ENCODE measurements around the gene STN1. TPM values are rescaled to one million over a fixed set of nuclear protein-coding genes. Genes with fewer than 3 reads are reported as not detected.
"Not testable (repeated sequence)": the region's sequence is repeated elsewhere in the genome, so short reads cannot be mapped to it uniquely, and the experiment has no call there.

Gene STN1
- total RNA-seq, 1 donor from 2014 or later = 17.3 TPM

- H3K27me3 Mint-ChIP-seq (ENCODE audit: low read depth, unreplicated experiment) = no peaks in the 10 kb centered on the region
- no peaks in the 10 kb centered on the region for H3K9me3 Mint-ChIP-seq (ENCODE audit: unreplicated experiment)
- FAIRE-seq = no peak
- H3K36me3 Mint-ChIP-seq (ENCODE audit: low read depth, unreplicated experiment) = peaks cover 4% of the 10 kb centered on the region
- no peak overlapping the region for H3K27ac Mint-ChIP-seq (ENCODE audit: unreplicated experiment)
- Histone ChIP-seq H4K20me1 (ENCODE audit: insufficient read depth, low read length) (peaks cover 14% of the 10 kb centered on the region), H3K4me2 (ENCODE audit: low read length) (no peak overlapping the region), H3K4me1 (ENCODE audit: insufficient read depth, low read length) (peaks cover 32% of the 10 kb centered on the region), H3K79me2 (ENCODE audit: insufficient read depth, low read length) (peaks cover 15% of the 10 kb centered on the region), H3K4me3 (ENCODE audit: insufficient read depth, low read depth, low read length) (no peak overlapping the region), H3K27me3 (ENCODE audit: insufficient read depth, low read length) (no peaks in the 10 kb centered on the region), H2AFZ (ENCODE audit: low read depth, low read length) (no peak overlapping the region), H3K36me3 (ENCODE audit: insufficient read depth, low read length) (no peaks in the 10 kb centered on the region), H3K27ac (ENCODE audit: low read depth, low read length) (no peak overlapping the region), H3K9ac (ENCODE audit: low read length) (no peak overlapping the region), H3K9me3 (ENCODE audit: insufficient read depth, low read depth, low read length) (no peaks in the 10 kb centered on the region)
- no peak overlapping the region for H3K4me3 Mint-ChIP-seq (ENCODE audit: unreplicated experiment)
- TF ChIP-seq CTCF (IDR thresholded peaks at IDR 0.05; ENCODE audit: insufficient read depth, low read depth, low read length) = no peak
- TF ChIP-seq EZH2 (IDR thresholded peaks at IDR 0.05; ENCODE audit: insufficient read depth, low read length) = no peak
- H3K4me1 Mint-ChIP-seq (ENCODE audit: low read depth, unreplicated experiment) = peaks cover 21% of the 10 kb centered on the region
- DNase-seq (ENCODE audit: low read depth) = no peak
Observed at GRCh38 chr10:103845972-103846371, 72.0 kb downstream of the STN1 start.

GRCh38 chr10:103845346-103845745 lies 72.6 kb downstream of the STN1 start:
- not testable (repeated sequence) for H3K9me3 Mint-ChIP-seq (ENCODE audit: unreplicated experiment); H3K9ac ChIP-seq (ENCODE audit: low read length); H3K36me3 Mint-ChIP-seq (ENCODE audit: low read depth, unreplicated experiment); H3K27me3 Mint-ChIP-seq (ENCODE audit: low read depth, unreplicated experiment); DNase-seq (ENCODE audit: low read depth); FAIRE-seq; H3K27ac Mint-ChIP-seq (ENCODE audit: unreplicated experiment); H3K27me3 ChIP-seq (ENCODE audit: insufficient read depth, low read length); H3K4me2 ChIP-seq (ENCODE audit: low read length); H3K9me3 ChIP-seq (ENCODE audit: insufficient read depth, low read depth, low read length); H3K36me3 ChIP-seq (ENCODE audit: insufficient read depth, low read length); H3K27ac ChIP-seq (ENCODE audit: low read depth, low read length); H2AFZ ChIP-seq (ENCODE audit: low read depth, low read length); H3K4me3 ChIP-seq (ENCODE audit: insufficient read depth, low read depth, low read length)
- H4K20me1 ChIP-seq (ENCODE audit: insufficient read depth, low read length) = peaks cover 15% of the 10 kb centered on the region
- peaks cover 26% of the 10 kb centered on the region for H3K4me1 ChIP-seq (ENCODE audit: insufficient read depth, low read length)
- H3K4me1 Mint-ChIP-seq (ENCODE audit: low read depth, unreplicated experiment) = peaks cover 17% of the 10 kb centered on the region
- H3K79me2 ChIP-seq (ENCODE audit: insufficient read depth, low read length) = peaks cover 19% of the 10 kb centered on the region
- H3K4me3 Mint-ChIP-seq (ENCODE audit: unreplicated experiment) = peak overlapping the region; percentile 6

GRCh38 chr10:103843854-103844570 lies 74.0 kb downstream of the STN1 start:
- peaks cover 22% of the 10 kb centered on the region for H3K79me2 ChIP-seq (ENCODE audit: insufficient read depth, low read length)
- peaks cover 12% of the 10 kb centered on the region for H3K4me1 ChIP-seq (ENCODE audit: insufficient read depth, low read length)
- no peaks in the 10 kb centered on the region for H3K36me3 ChIP-seq (ENCODE audit: insufficient read depth, low read length)
- no peak overlapping the region for H3K4me3 ChIP-seq (ENCODE audit: insufficient read depth, low read depth, low read length)
- Mint-ChIP-seq H3K27ac (ENCODE audit: unreplicated experiment) (no peak overlapping the region), H3K4me1 (ENCODE audit: low read depth, unreplicated experiment) (peaks cover 6% of the 10 kb centered on the region), H3K36me3 (ENCODE audit: low read depth, unreplicated experiment) (peaks cover 4% of the 10 kb centered on the region), H3K27me3 (ENCODE audit: low read depth, unreplicated experiment) (no peaks in the 10 kb centered on the region), H3K9me3 (ENCODE audit: unreplicated experiment) (no peaks in the 10 kb centered on the region), H3K4me3 (ENCODE audit: unreplicated experiment) (no peak overlapping the region)
- no peak overlapping the region for H3K27ac ChIP-seq (ENCODE audit: low read depth, low read length)
- peak; percentile 42 for DNase-seq (ENCODE audit: low read depth)
- H3K4me2 ChIP-seq (ENCODE audit: low read length) = peak overlapping the region; percentile 25
- no peak overlapping the region for H2AFZ ChIP-seq (ENCODE audit: low read depth, low read length)
- peak; percentile 45 for FAIRE-seq
- no peak overlapping the region for H3K9ac ChIP-seq (ENCODE audit: low read length)
- no peaks in the 10 kb centered on the region for H3K27me3 ChIP-seq (ENCODE audit: insufficient read depth, low read length)
- H4K20me1 ChIP-seq (ENCODE audit: insufficient read depth, low read length) = peaks cover 24% of the 10 kb centered on the region
- H3K9me3 ChIP-seq (ENCODE audit: insufficient read depth, low read depth, low read length) = no peaks in the 10 kb centered on the region
- TF ChIP-seq CTCF (IDR thresholded peaks at IDR 0.05; ENCODE audit: insufficient read depth, low read depth, low read length) = no peak
- TF ChIP-seq EZH2 (IDR thresholded peaks at IDR 0.05; ENCODE audit: insufficient read depth, low read length) = no peak

All from astrocyte (in vitro differentiated cells and primary cell).